ENCODE data around the gene PSMA5.
"Not testable (repeated sequence)": the region's sequence is repeated elsewhere in the genome, so short reads cannot be mapped to it uniquely, and the experiment has no call there.

PSMA5 gene

GRCh38 chr1:109427171-109427467 lies 871 bp upstream of the PSMA5 start:
- no peak for DNase-seq

- DNase-seq, result no peak
Observed at GRCh38 chr1:109425391-109426280, 612 bp downstream of the PSMA5 start.

- no peak for DNase-seq
Observed at GRCh38 chr1:109423498-109423897, 2.8 kb downstream of the PSMA5 start.

- DNase-seq, result no peak
Observed at GRCh38 chr1:109412551-109412950, 13.7 kb downstream of the PSMA5 start.

GRCh38 chr1:109404838-109405237 lies 21.4 kb downstream of the PSMA5 start:
- DNase-seq, result no peak

GRCh38 chr1:109402025-109402424 lies 24.2 kb downstream of the PSMA5 start:
- DNase-seq, result no peak

- DNase-seq, result no peak
Observed at GRCh38 chr1:109400035-109400655, 26.1 kb downstream of the PSMA5 start.

- peak; percentile 73 for DNase-seq
Observed at GRCh38 chr1:109399326-109399957, 26.8 kb downstream of the PSMA5 start.

GRCh38 chr1:109398343-109399225 lies 27.7 kb downstream of the PSMA5 start:
- DNase-seq, result no peak

GRCh38 chr1:109397581-109398342 lies 28.5 kb downstream of the PSMA5 start, which contains the start of gene SORT1:
SORT1 (minus strand) TSS chr1:109397918; CDS start chr1:109397892, 26 bp downstream.
- DNase-seq, result peak; percentile 94

- no peak for DNase-seq
Observed at GRCh38 chr1:109396871-109397580, 29.2 kb downstream of the PSMA5 start.

- DNase-seq, result no peak
Observed at GRCh38 chr1:109396513-109396839, 29.8 kb downstream of the PSMA5 start.

GRCh38 chr1:109395602-109396512 lies 30.4 kb downstream of the PSMA5 start:
- DNase-seq, result no peak

GRCh38 chr1:109395282-109395599 lies 31.0 kb downstream of the PSMA5 start:
- DNase-seq, result not testable (repeated sequence)

GRCh38 chr1:109394591-109395281 lies 31.5 kb downstream of the PSMA5 start:
- DNase-seq, result no peak

- DNase-seq, result no peak
Observed at GRCh38 chr1:109393617-109394233, 32.5 kb downstream of the PSMA5 start.

GRCh38 chr1:109392788-109393616 lies 33.2 kb downstream of the PSMA5 start:
- no peak for DNase-seq

GRCh38 chr1:109392037-109392787 lies 34.0 kb downstream of the PSMA5 start:
- no peak for DNase-seq

Data from NCI-H748 treated with DMSO at 0.1 percent for 48 hours (cell line).